HL-60/S4 treated with retinoic acid at 250 ng/mL for 4 days and 3 days (cell line): ENCODE measurements around the gene GAPT.

Experiments
- in situ Hi-C: fragments of 300-500 bp; cut with MboI; formaldehyde crosslinking; loops from 2 replicates; pipeline ENCODE4 v1.7.0; 2022; ENCODE audit warnings: low sequenced_read_pairs

GAPT gene

GRCh38 chr5:58491216-58491892, at the start of gene GAPT:
GAPT (plus strand) TSS chr5:58491435; CDS start chr5:58494537, 3,102 bp downstream.
- in situ Hi-C loops, result loop anchor here (25.0 kb wide), 1 partner anchor 346 kb away; no protein-coding TSS in a partner anchor

- in situ Hi-C loops, result no loop called here
These were observed 46.4 kb upstream of the GAPT start for GRCh38 chr5:58444805-58445204.

GRCh38 chr5:58446024-58446423, 45.2 kb upstream of the GAPT start:
- in situ Hi-C loops, result no loop called here

GRCh38 chr5:58447226-58447625, 44.0 kb upstream of the GAPT start:
- in situ Hi-C loops, result no loop called here

GRCh38 chr5:58450018-58450417, 41.2 kb upstream of the GAPT start:
- in situ Hi-C loops, result loop anchor here (25.0 kb wide), 1 partner anchor 1163 kb away; no protein-coding TSS in a partner anchor

GRCh38 chr5:58450811-58451629, 40.2 kb upstream of the GAPT start:
- in situ Hi-C loops, result loop anchor here (25.0 kb wide), 1 partner anchor 1164 kb away; no protein-coding TSS in a partner anchor

GRCh38 chr5:58451732-58452565, 39.3 kb upstream of the GAPT start:
- in situ Hi-C loops, result loop anchor here (25.0 kb wide), 1 partner anchor 1165 kb away; no protein-coding TSS in a partner anchor

GRCh38 chr5:58452566-58453258, 38.5 kb upstream of the GAPT start:
- in situ Hi-C loops, result loop anchor here (25.0 kb wide), 1 partner anchor 1165 kb away; no protein-coding TSS in a partner anchor

- in situ Hi-C loops, result loop anchor here (25.0 kb wide), 1 partner anchor 1166 kb away; no protein-coding TSS in a partner anchor
These were observed 37.9 kb upstream of the GAPT start for GRCh38 chr5:58453306-58453705.

GRCh38 chr5:58454025-58454424, 37.2 kb upstream of the GAPT start:
- in situ Hi-C loops, result loop anchor here (25.0 kb wide), 1 partner anchor 1167 kb away; no protein-coding TSS in a partner anchor

GRCh38 chr5:58455066-58455465, 36.2 kb upstream of the GAPT start:
- in situ Hi-C loops, result loop anchor here (25.0 kb wide), 1 partner anchor 1168 kb away; no protein-coding TSS in a partner anchor

GRCh38 chr5:58455480-58455879, 35.8 kb upstream of the GAPT start:
- in situ Hi-C loops, result loop anchor here (25.0 kb wide), 1 partner anchor 1168 kb away; no protein-coding TSS in a partner anchor

- in situ Hi-C loops, result loop anchor here (25.0 kb wide), 1 partner anchor 1169 kb away; no protein-coding TSS in a partner anchor
These were observed 35.2 kb upstream of the GAPT start for GRCh38 chr5:58456026-58456425.

- in situ Hi-C loops, result loop anchor here (25.0 kb wide), 1 partner anchor 1169 kb away; no protein-coding TSS in a partner anchor
These were observed 34.7 kb upstream of the GAPT start for GRCh38 chr5:58456486-58456885.

GRCh38 chr5:58457050-58457449, 34.2 kb upstream of the GAPT start:
- in situ Hi-C loops, result loop anchor here (25.0 kb wide), 1 partner anchor 1170 kb away; no protein-coding TSS in a partner anchor

GRCh38 chr5:58458141-58458742, 33.0 kb upstream of the GAPT start:
- in situ Hi-C loops, result loop anchor here (25.0 kb wide), 1 partner anchor 1171 kb away; no protein-coding TSS in a partner anchor

GRCh38 chr5:58458743-58459145, 32.5 kb upstream of the GAPT start:
- in situ Hi-C loops, result loop anchor here (25.0 kb wide), 1 partner anchor 1171 kb away; no protein-coding TSS in a partner anchor

GRCh38 chr5:58459146-58460001, 31.9 kb upstream of the GAPT start:
- in situ Hi-C loops, result loop anchor here (25.0 kb wide), 1 partner anchor 1172 kb away; no protein-coding TSS in a partner anchor
